ENCODE data around the gene ROCK2.
A peak's percentile ranks its signal among the peaks of the same experiment; 100 is the strongest.

Gene ROCK2

DNA sequence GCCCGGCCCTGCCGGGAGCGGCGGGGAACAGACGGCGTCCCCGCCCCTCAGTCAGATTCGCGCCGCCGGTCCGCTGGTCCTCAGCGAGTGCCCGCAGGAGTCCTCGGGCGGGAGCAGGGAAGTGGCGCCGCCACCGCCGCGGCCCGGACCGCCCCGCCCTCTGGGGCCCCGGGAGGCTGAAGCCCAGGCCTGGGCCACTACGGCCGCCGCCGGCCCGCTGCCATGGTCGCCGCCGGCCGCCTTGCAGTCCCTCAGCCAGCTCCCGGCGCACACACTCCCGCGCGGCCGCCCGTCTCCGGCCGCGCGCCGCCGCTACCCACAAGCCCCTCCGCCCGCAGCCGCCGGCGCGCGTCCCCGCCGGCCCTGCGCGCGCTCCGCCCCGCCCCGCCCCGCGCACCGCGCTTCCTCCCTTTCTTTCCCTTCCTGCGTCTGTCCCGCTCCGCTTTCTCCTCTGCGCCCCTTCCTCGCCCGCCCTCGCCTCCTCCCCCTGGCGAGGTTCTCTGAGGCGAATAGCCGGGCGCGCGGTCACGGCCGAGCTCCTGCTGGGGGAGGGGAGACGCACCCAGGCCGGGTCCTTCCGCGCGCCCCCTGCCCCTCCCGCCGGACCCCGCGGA, at the start of gene ROCK2:
Gene ROCK2 (minus strand): TSS at position 295 of the 614 bp plus-strand sequence. CDS start 500 bp downstream, outside the sequence.
- peak; percentile 28 for DNase-seq (ENCODE audit: low read depth)

GRCh38 chr2:11393711-11394236, 49.3 kb upstream of the ROCK2 start:
- DNase-seq (ENCODE audit: low read depth) = no peak

GRCh38 chr2:11391942-11392266, 47.5 kb upstream of the ROCK2 start:
- no peak for DNase-seq (ENCODE audit: low read depth)

DNA sequence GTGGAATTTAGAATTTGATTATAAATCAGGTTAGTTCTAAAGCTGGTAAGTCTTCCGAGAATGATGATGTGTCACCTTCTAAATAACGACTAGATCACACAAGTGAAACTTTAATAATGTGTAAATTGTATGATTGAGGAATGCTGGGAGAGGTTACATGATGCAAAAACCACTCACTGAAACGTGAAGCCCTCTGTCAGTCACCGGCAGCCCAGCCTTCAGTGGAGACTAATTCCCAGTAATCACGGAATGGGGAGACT, 45.9 kb upstream of the ROCK2 start:
- no peak for DNase-seq (ENCODE audit: low read depth)

DNA sequence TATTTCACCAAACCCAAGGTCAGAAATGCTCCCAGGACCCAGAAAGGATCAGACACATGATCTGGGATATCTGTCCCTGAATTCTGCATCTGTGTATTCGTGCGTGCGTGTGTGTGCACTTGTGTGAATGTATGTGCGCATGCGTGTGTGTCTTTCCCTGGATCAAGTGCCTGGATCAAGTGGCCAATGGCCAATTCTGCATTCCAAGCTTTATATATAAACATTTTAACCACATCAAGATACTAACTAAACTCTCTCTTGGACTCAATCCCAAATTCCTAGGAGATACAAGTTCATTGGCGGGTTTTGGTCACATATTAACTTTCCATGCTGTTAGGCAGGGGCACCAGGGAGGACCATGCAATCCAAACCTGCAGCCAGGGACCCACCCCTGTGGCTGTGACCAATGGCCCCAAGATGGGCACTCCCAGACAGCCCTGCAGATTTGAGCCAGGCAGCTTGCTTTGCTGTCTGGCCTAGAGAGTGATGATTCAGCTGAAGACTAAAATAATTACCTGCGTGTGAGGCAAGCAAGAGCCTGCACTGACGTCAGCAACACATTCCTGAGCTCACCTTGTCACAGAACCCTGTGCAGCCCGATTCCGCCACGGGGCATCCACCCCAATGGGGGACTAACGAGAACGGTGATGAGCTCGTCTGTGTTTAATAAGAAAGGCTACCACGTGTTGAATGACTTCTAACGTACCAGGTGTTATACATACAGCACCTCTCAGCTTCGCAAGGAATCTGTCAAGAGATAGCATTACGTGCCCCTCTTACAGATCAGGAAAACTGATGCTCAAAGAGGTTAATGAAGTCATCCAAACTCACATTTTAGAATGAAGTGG, 45.3 kb upstream of the ROCK2 start:
- DNase-seq (ENCODE audit: low read depth) = no peak

DNA sequence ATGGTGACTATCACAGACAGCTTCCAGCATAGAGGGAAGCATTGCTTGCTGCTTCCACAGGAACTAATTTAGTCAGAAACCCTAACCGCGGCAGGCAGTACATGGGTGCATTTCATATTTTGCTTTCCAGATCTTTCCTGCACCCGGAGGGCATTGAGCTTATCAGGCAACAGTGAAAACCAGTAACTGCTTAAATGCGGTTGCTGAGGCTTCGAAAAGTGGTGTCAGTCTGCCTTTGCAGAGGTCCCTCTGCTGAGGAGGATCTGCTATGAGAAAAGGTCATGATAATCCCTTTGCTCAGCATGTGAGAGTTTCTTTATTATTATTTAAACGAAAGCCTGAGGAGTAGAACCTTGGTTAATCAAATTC, 44.6 kb upstream of the ROCK2 start:
- no peak for DNase-seq (ENCODE audit: low read depth)

GRCh38 chr2:11388262-11389051, 44.0 kb upstream of the ROCK2 start:
- no peak for DNase-seq (ENCODE audit: low read depth)

- no peak for DNase-seq (ENCODE audit: low read depth)
These were observed 43.4 kb upstream of the ROCK2 start for GRCh38 chr2:11387843-11388242.

- no peak for DNase-seq (ENCODE audit: low read depth)
These were observed 42.6 kb upstream of the ROCK2 start for GRCh38 chr2:11387100-11387390.

DNA sequence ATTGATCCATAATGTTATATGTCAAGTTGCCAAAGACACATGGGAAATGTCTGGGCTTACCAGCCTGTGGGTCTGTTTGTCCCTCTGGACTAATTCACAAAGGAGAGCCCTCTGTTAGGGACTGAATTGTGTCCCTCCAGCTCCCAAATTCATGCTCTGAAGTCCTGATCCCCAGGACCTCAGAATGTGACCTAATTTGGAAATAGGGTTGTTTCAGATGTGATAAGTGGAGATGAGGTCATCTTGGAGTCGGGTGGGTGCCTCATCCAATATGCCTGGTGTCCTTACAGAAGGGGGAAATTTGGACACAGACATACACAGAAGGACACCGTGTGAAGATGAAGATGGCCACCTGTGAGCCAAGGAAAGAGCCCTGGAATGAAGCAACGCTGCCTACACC, 41.4 kb upstream of the ROCK2 start:
- DNase-seq (ENCODE audit: low read depth) = no peak

- DNase-seq (ENCODE audit: low read depth) = no peak
These were observed 40.8 kb upstream of the ROCK2 start for GRCh38 chr2:11385216-11385615.

DNA sequence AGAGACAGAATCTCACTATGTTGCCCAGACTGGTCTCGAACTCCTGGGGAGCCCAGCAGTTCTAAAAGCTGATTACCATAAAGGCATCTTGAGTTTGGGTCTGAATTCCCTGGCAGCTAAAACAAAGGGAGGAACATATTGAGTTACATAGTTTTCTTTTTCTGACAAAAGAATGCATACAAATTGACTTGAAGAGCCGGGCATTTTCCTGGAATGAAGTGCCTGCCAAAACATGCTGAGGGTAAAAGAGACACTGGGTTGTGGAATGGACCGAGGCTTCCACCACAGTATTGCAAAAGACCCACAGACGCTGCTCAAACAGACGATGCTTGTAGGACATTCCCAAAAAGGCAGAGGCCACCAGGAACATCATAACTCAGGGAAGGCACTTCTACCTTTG, 35.1 kb upstream of the ROCK2 start:
- no peak for DNase-seq (ENCODE audit: low read depth)

DNA sequence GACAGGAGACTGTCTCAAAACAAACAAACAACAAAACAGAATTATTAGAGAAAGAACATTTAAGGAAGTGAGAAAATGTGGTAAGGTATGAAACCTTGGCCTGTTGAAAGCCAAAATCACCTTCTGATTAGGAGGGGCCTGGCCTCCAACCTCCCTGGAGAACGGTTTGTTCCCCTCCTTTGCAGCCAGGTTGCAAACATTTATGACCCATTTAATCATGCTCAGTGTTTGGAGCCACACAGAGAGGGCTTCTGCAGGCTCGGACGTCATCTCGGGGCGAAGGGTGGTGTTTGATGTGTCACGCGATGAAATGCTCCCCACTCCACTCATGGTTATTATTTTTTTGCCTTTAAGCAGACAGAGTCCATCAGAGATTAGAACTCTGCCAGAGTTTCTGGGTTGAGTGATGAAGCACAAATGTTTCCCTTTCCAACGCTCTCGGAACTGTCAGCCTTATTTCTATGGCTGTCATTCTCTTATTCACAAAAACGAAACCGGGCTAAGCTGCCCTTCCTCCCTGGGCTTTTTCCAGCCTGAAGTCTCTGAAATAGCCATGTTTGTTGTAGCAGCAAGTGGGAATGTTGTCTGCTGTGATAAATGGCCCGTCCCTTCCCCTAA, 33.6 kb upstream of the ROCK2 start:
- no peak for DNase-seq (ENCODE audit: low read depth)

DNA sequence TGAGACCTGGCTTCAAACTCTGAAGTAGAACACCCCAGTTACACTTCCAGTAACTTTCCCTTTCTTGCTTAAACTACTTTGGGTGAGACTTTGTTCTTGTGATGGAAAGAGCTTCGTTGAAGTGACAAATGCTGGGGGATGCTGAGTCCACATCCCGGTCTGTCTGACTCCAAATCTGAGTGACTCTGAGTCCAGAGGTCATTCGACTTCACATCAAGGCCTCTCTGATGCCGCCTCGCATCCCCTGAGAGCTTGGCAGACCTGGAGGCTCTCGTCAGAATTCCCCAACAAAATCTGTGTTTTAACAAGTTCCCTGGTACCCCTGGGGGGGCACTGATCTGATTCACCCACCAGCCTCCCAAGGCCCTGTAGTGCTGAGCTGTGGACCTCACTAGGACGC, 31.6 kb upstream of the ROCK2 start:
- DNase-seq (ENCODE audit: low read depth) = no peak

DNA sequence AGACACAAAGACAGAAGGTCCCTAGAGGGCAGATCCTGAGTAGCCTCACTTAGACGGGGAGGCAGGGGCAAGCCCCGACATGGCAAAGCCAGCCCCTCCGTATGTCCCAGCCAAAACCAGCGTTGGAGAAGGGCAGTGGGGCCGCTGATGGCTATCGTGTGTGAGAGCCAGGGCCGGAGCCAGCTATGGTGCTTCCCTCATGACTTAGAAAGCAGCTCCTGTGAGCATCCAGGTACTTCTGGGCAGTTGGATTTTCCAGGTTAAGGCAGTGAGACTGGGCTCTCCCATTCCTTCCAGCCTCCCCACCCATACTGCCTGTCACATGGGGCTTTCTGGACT, 31.2 kb upstream of the ROCK2 start:
- no peak for DNase-seq (ENCODE audit: low read depth)

GRCh38 chr2:11375025-11375688, 30.7 kb upstream of the ROCK2 start:
- no peak for DNase-seq (ENCODE audit: low read depth)

GRCh38 chr2:11373096-11373495, 28.7 kb upstream of the ROCK2 start:
- no peak for DNase-seq (ENCODE audit: low read depth)

GRCh38 chr2:11371092-11371937, 26.9 kb upstream of the ROCK2 start:
- no peak for DNase-seq (ENCODE audit: low read depth)

GRCh38 chr2:11370377-11371091, 26.1 kb upstream of the ROCK2 start:
- no peak for DNase-seq (ENCODE audit: low read depth)

- no peak for DNase-seq (ENCODE audit: low read depth)
These were observed 23.7 kb upstream of the ROCK2 start for GRCh38 chr2:11368059-11368572.

Measured in stimulated activated CD8-positive, alpha-beta memory T cell treated with anti-CD3 and anti-CD28 coated beads, Interleukin-7, amount 100 ng/mL, for 24 hours (primary cell).